ENCODE results near the gene CCDC184.
A peak's percentile ranks its signal among the peaks of the same experiment; 100 is the strongest.
"Not testable (repeated sequence)": the region's sequence is repeated elsewhere in the genome, so short reads cannot be mapped to it uniquely, and the experiment has no call there.

Gene CCDC184

GRCh38 chr12:48180424-48180823 lies 3.0 kb upstream of the CCDC184 start:
- no peak for DNase-seq

GRCh38 chr12:48180857-48181495 lies 2.5 kb upstream of the CCDC184 start:
- no peak for DNase-seq

GRCh38 chr12:48182631-48183030 lies 813 bp upstream of the CCDC184 start:
- DNase-seq: no peak

- DNase-seq: no peak
Observed at GRCh38 chr12:48183876-48184548, 568 bp downstream of the CCDC184 start.

- no peak for DNase-seq
Observed at GRCh38 chr12:48184549-48184922, 1.1 kb downstream of the CCDC184 start.

- peak in 1 of 2 experiments; percentile 41 for DNase-seq
Observed at GRCh38 chr12:48185181-48185919, 1.9 kb downstream of the CCDC184 start.

- DNase-seq: no peak
Observed at GRCh38 chr12:48187916-48188695, 4.7 kb downstream of the CCDC184 start.

- peak in 1 of 2 experiments; percentile 66 for DNase-seq
Observed at GRCh38 chr12:48189331-48190125, 6.1 kb downstream of the CCDC184 start.

- no peak for DNase-seq
Observed at GRCh38 chr12:48191096-48191495, 7.7 kb downstream of the CCDC184 start.

GRCh38 chr12:48192861-48193260 lies 9.4 kb downstream of the CCDC184 start:
- DNase-seq: no peak

- no peak for DNase-seq
Observed at GRCh38 chr12:48193623-48194022, 10.2 kb downstream of the CCDC184 start.

GRCh38 chr12:48194799-48195201 lies 11.4 kb downstream of the CCDC184 start:
- DNase-seq: no peak

GRCh38 chr12:48197549-48197970 lies 14.1 kb downstream of the CCDC184 start:
- peak in 1 of 2 experiments; percentile 72 for DNase-seq

- peak; percentile 97 to 99 for DNase-seq
Observed at GRCh38 chr12:48197971-48198671, 14.7 kb downstream of the CCDC184 start.

- no peak for DNase-seq
Observed at GRCh38 chr12:48198672-48198971, 15.2 kb downstream of the CCDC184 start.

GRCh38 chr12:48198985-48199384 lies 15.5 kb downstream of the CCDC184 start:
- no peak for DNase-seq

- no peak for DNase-seq
Observed at GRCh38 chr12:48199774-48200221, 16.4 kb downstream of the CCDC184 start.

GRCh38 chr12:48201091-48201490 lies 17.6 kb downstream of the CCDC184 start:
- DNase-seq: no peak

GRCh38 chr12:48201516-48201915 lies 18.1 kb downstream of the CCDC184 start:
- DNase-seq: no peak

GRCh38 chr12:48202766-48203165 lies 19.3 kb downstream of the CCDC184 start:
- no peak for DNase-seq

- DNase-seq: no peak
Observed at GRCh38 chr12:48203192-48203591, 19.7 kb downstream of the CCDC184 start, which contains the start of gene OR10AD1. Gene OR10AD1, minus strand, starts transcription at chr12:48203292. Its CDS starts 0 bp downstream, at chr12:48203292.

- not testable (repeated sequence) for DNase-seq
Observed at GRCh38 chr12:48209495-48209894, 26.1 kb downstream of the CCDC184 start.
